OCI-M2 (cell line): Measurements from ENCODE around the gene PLEKHG2.
A peak's percentile ranks its signal among the peaks of the same experiment; 100 is the strongest.

Source experiments
- DNase-seq: peaks from one replicate; lab custom pipeline; 2025; ENCODE audit not compliant: unreplicated experiment; lab: John Stamatoyannopoulos, UW

The PLEKHG2 gene

GRCh38 chr19:39405958-39406655 is 6.4 kb upstream of the PLEKHG2 start:
- DNase-seq: no peak

- DNase-seq: peak; percentile 69
Measured at GRCh38 chr19:39406656-39407409, 5.6 kb upstream of the PLEKHG2 start, which contains the start of gene ZFP36. TSS of gene ZFP36 (plus strand) at chr19:39406847. CDS start at chr19:39406905, 58 bp downstream.

GRCh38 chr19:39407410-39407659 is 5.1 kb upstream of the PLEKHG2 start:
- no peak for DNase-seq

GRCh38 chr19:39407660-39408391 is 4.6 kb upstream of the PLEKHG2 start:
- DNase-seq: no peak

- no peak for DNase-seq
Measured at GRCh38 chr19:39408392-39409207, 3.9 kb upstream of the PLEKHG2 start.

- DNase-seq: peak; percentile 91
Measured at GRCh38 chr19:39409208-39410016, 3.1 kb upstream of the PLEKHG2 start.

- peak; percentile 91 for DNase-seq
Measured at GRCh38 chr19:39410017-39410830, 2.2 kb upstream of the PLEKHG2 start.

GRCh38 chr19:39410831-39411080 is 1.7 kb upstream of the PLEKHG2 start:
- no peak for DNase-seq

- DNase-seq: no peak
Measured at GRCh38 chr19:39411081-39411831, 1.2 kb upstream of the PLEKHG2 start.

GRCh38 chr19:39411832-39412099 is 703 bp upstream of the PLEKHG2 start:
- peak; percentile 99 for DNase-seq

- no peak for DNase-seq
Measured at GRCh38 chr19:39412867-39413271, 400 bp downstream of the PLEKHG2 start.

GRCh38 chr19:39413272-39413910 is 922 bp downstream of the PLEKHG2 start:
- DNase-seq: no peak

GRCh38 chr19:39413911-39414608 is 1.6 kb downstream of the PLEKHG2 start:
- no peak for DNase-seq

- no peak for DNase-seq
Measured at GRCh38 chr19:39415111-39416046, 2.9 kb downstream of the PLEKHG2 start.

- no peak for DNase-seq
Measured at GRCh38 chr19:39416152-39417120, 4.0 kb downstream of the PLEKHG2 start.
